ENCODE measurements around the gene NKX6-2.

DNA sequence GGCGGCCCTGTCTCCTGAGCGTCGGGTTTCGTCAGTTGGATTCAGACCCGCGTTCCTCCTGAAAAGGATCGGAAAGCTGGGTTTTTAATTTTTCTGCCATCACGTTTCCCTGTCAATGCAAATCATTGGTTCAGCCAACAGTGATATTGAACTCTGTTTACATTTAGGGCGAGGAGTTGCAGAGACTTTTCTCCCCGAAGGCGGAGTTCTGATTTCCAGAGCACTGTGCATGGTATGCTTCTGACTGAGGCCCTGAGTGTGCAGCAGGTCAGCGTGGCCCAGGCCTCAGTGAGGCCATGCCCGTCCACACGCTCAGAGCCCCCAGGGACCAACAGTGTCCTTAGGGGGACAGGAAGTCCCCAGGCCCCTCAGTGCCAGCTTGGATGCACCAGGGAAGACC lies 27.1 kb downstream of the NKX6-2 start:
- TF ChIP-seq, protein P1, sequence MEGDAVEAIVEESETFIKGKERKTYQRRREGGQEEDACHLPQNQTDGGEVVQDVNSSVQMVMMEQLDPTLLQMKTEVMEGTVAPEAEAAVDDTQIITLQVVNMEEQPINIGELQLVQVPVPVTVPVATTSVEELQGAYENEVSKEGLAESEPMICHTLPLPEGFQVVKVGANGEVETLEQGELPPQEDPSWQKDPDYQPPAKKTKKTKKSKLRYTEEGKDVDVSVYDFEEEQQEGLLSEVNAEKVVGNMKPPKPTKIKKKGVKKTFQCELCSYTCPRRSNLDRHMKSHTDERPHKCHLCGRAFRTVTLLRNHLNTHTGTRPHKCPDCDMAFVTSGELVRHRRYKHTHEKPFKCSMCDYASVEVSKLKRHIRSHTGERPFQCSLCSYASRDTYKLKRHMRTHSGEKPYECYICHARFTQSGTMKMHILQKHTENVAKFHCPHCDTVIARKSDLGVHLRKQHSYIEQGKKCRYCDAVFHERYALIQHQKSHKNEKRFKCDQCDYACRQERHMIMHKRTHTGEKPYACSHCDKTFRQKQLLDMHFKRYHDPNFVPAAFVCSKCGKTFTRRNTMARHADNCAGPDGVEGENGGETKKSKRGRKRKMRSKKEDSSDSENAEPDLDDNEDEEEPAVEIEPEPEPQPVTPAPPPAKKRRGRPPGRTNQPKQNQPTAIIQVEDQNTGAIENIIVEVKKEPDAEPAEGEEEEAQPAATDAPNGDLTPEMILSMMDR (IDR thresholded peaks at IDR 0.05; ENCODE audit: low read depth, low read length, missing input control), result no peak
- TF ChIP-seq YY1 (IDR thresholded peaks at IDR 0.05) (no peak), SP1 (IDR thresholded peaks at IDR 0.05) (no peak), TAF1 (conservative IDR thresholded peaks at IDR 0.05) (no peak)
- TF ChIP-seq, protein P2, sequence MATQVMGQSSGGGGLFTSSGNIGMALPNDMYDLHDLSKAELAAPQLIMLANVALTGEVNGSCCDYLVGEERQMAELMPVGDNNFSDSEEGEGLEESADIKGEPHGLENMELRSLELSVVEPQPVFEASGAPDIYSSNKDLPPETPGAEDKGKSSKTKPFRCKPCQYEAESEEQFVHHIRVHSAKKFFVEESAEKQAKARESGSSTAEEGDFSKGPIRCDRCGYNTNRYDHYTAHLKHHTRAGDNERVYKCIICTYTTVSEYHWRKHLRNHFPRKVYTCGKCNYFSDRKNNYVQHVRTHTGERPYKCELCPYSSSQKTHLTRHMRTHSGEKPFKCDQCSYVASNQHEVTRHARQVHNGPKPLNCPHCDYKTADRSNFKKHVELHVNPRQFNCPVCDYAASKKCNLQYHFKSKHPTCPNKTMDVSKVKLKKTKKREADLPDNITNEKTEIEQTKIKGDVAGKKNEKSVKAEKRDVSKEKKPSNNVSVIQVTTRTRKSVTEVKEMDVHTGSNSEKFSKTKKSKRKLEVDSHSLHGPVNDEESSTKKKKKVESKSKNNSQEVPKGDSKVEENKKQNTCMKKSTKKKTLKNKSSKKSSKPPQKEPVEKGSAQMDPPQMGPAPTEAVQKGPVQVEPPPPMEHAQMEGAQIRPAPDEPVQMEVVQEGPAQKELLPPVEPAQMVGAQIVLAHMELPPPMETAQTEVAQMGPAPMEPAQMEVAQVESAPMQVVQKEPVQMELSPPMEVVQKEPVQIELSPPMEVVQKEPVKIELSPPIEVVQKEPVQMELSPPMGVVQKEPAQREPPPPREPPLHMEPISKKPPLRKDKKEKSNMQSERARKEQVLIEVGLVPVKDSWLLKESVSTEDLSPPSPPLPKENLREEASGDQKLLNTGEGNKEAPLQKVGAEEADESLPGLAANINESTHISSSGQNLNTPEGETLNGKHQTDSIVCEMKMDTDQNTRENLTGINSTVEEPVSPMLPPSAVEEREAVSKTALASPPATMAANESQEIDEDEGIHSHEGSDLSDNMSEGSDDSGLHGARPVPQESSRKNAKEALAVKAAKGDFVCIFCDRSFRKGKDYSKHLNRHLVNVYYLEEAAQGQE (IDR thresholded peaks at IDR 0.05), result no peak
- TF ChIP-seq, protein P3, sequence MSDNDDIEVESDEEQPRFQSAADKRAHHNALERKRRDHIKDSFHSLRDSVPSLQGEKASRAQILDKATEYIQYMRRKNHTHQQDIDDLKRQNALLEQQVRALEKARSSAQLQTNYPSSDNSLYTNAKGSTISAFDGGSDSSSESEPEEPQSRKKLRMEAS (IDR thresholded peaks at IDR 0.05), result no peak
